Central memory CD8-positive, alpha-beta T cell (primary cell): ENCODE data around the gene MYO1E.

Source experiments
- ATAC-seq: fragments of 150-1000 bp; cut with Tn5 transposase; replicated peaks from 2 replicates; pipeline ENCODE4 v1.10.0; 2022; ENCODE audit warnings: mild to moderate bottlenecking, moderate FRiP score, moderate number of reproducible peaks; ENCODE audit not compliant: poor library complexity, severe bottlenecking; ENCODE audit errors: extremely low read depth
- DNase-seq, 2 donors: peaks; one replicate each; pipeline ENCODE4 v3.0.0; 2021; ENCODE audit warnings: low spot score in 2 of 2
- H3K27ac Mint-ChIP-seq: one replicate; pipeline ENCODE4 v1.8.0; 2022; ENCODE audit warnings: low read depth, mild to moderate bottlenecking, moderate library complexity, mixed read lengths
- H3K27me3 Mint-ChIP-seq: one replicate; pipeline ENCODE4 v1.8.0; 2022; ENCODE audit warnings: mixed read lengths
- H3K36me3 Mint-ChIP-seq: one replicate; pipeline ENCODE4 v1.8.0; 2022; ENCODE audit warnings: mild to moderate bottlenecking, moderate library complexity, mixed read lengths; ENCODE audit not compliant: insufficient read depth
- H3K4me1 Mint-ChIP-seq: one replicate; pipeline ENCODE4 v1.8.0; 2022; ENCODE audit warnings: mixed read lengths
- H3K4me3 Mint-ChIP-seq: one replicate; pipeline ENCODE4 v1.8.0; 2022; ENCODE audit warnings: mild to moderate bottlenecking, moderate library complexity, mixed read lengths
- H3K9me3 Mint-ChIP-seq: one replicate; pipeline ENCODE4 v1.8.0; 2022; ENCODE audit warnings: mixed read lengths

MYO1E gene

GRCh38 chr15:59321000-59321689 lies 51.5 kb downstream of the MYO1E start:
- Mint-ChIP-seq H3K9me3 (no peaks in the 10 kb centered on the region), H3K27me3 (peaks cover 61% of the 10 kb centered on the region), H3K36me3 (no peaks in the 10 kb centered on the region), H3K27ac (no peak overlapping the region), H3K4me3 (no peak overlapping the region), H3K4me1 (no peaks in the 10 kb centered on the region)
- no peak for DNase-seq
- ATAC-seq: no peak

- Mint-ChIP-seq H3K27me3 (peaks cover 50% of the 10 kb centered on the region), H3K4me1 (no peaks in the 10 kb centered on the region), H3K27ac (no peak overlapping the region), H3K4me3 (no peak overlapping the region), H3K36me3 (no peaks in the 10 kb centered on the region), H3K9me3 (no peaks in the 10 kb centered on the region)
- ATAC-seq: no peak
- DNase-seq: no peak
Observed at GRCh38 chr15:59317211-59317610, 55.5 kb downstream of the MYO1E start.

- H3K27me3 Mint-ChIP-seq: peaks cover 54% of the 10 kb centered on the region
- DNase-seq: no peak
- H3K27ac Mint-ChIP-seq: no peak overlapping the region
- H3K36me3 Mint-ChIP-seq: no peaks in the 10 kb centered on the region
- H3K4me1 Mint-ChIP-seq: no peaks in the 10 kb centered on the region
- no peak for ATAC-seq
- H3K4me3 Mint-ChIP-seq: no peak overlapping the region
- H3K9me3 Mint-ChIP-seq: no peaks in the 10 kb centered on the region
Observed at GRCh38 chr15:59315914-59316451, 56.7 kb downstream of the MYO1E start.

- Mint-ChIP-seq H3K27ac (no peak overlapping the region), H3K4me3 (no peak overlapping the region), H3K9me3 (no peaks in the 10 kb centered on the region), H3K4me1 (no peaks in the 10 kb centered on the region), H3K27me3 (peaks cover 56% of the 10 kb centered on the region), H3K36me3 (no peaks in the 10 kb centered on the region)
- no peak for ATAC-seq
- DNase-seq: no peak
Observed at GRCh38 chr15:59313641-59314332, 58.9 kb downstream of the MYO1E start.

GRCh38 chr15:59312205-59312604 lies 60.5 kb downstream of the MYO1E start:
- H3K4me3 Mint-ChIP-seq: no peak overlapping the region
- H3K9me3 Mint-ChIP-seq: no peaks in the 10 kb centered on the region
- ATAC-seq (no peak), DNase-seq (no peak)
- no peaks in the 10 kb centered on the region for H3K36me3 Mint-ChIP-seq
- H3K27me3 Mint-ChIP-seq: peaks cover 41% of the 10 kb centered on the region
- no peak overlapping the region for H3K27ac Mint-ChIP-seq
- no peaks in the 10 kb centered on the region for H3K4me1 Mint-ChIP-seq

GRCh38 chr15:59311195-59311594 lies 61.5 kb downstream of the MYO1E start:
- no peaks in the 10 kb centered on the region for H3K4me1 Mint-ChIP-seq
- ATAC-seq (no peak), DNase-seq (no peak)
- H3K27me3 Mint-ChIP-seq: peaks cover 43% of the 10 kb centered on the region
- H3K4me3 Mint-ChIP-seq: no peak overlapping the region
- H3K36me3 Mint-ChIP-seq: no peaks in the 10 kb centered on the region
- H3K27ac Mint-ChIP-seq: no peak overlapping the region
- H3K9me3 Mint-ChIP-seq: no peaks in the 10 kb centered on the region

GRCh38 chr15:59309405-59309804 lies 63.3 kb downstream of the MYO1E start:
- ATAC-seq (no peak), DNase-seq (no peak)
- Mint-ChIP-seq H3K9me3 (no peaks in the 10 kb centered on the region), H3K36me3 (peaks cover 3% of the 10 kb centered on the region), H3K27me3 (peaks cover 52% of the 10 kb centered on the region), H3K27ac (no peak overlapping the region), H3K4me3 (no peak overlapping the region), H3K4me1 (no peaks in the 10 kb centered on the region)

- H3K27me3 Mint-ChIP-seq: peaks cover 49% of the 10 kb centered on the region
- DNase-seq: no peak
- no peaks in the 10 kb centered on the region for H3K9me3 Mint-ChIP-seq
- no peak for ATAC-seq
- H3K4me1 Mint-ChIP-seq: no peaks in the 10 kb centered on the region
- H3K36me3 Mint-ChIP-seq: peaks cover 3% of the 10 kb centered on the region
- H3K4me3 Mint-ChIP-seq: no peak overlapping the region
- no peak overlapping the region for H3K27ac Mint-ChIP-seq
Observed at GRCh38 chr15:59307165-59307537, 65.5 kb downstream of the MYO1E start.

GRCh38 chr15:59306520-59307164 lies 66.0 kb downstream of the MYO1E start:
- DNase-seq: no peak
- no peak overlapping the region for H3K4me3 Mint-ChIP-seq
- peaks cover 43% of the 10 kb centered on the region for H3K27me3 Mint-ChIP-seq
- H3K27ac Mint-ChIP-seq: no peak overlapping the region
- no peaks in the 10 kb centered on the region for H3K4me1 Mint-ChIP-seq
- peaks cover 3% of the 10 kb centered on the region for H3K36me3 Mint-ChIP-seq
- no peak for ATAC-seq
- H3K9me3 Mint-ChIP-seq: no peaks in the 10 kb centered on the region

GRCh38 chr15:59304807-59305206 lies 67.9 kb downstream of the MYO1E start:
- Mint-ChIP-seq H3K9me3 (no peaks in the 10 kb centered on the region), H3K27me3 (peaks cover 26% of the 10 kb centered on the region), H3K27ac (no peak overlapping the region), H3K36me3 (peaks cover 3% of the 10 kb centered on the region), H3K4me1 (peaks cover 16% of the 10 kb centered on the region), H3K4me3 (no peak overlapping the region)
- ATAC-seq: no peak
- no peak for DNase-seq

GRCh38 chr15:59304034-59304795 lies 68.5 kb downstream of the MYO1E start:
- no peak for DNase-seq
- Mint-ChIP-seq H3K9me3 (no peaks in the 10 kb centered on the region), H3K27me3 (peaks cover 20% of the 10 kb centered on the region), H3K27ac (no peak overlapping the region), H3K4me1 (peaks cover 19% of the 10 kb centered on the region), H3K36me3 (peaks cover 3% of the 10 kb centered on the region), H3K4me3 (no peak overlapping the region)
- ATAC-seq: no peak

- peaks cover 18% of the 10 kb centered on the region for H3K27me3 Mint-ChIP-seq
- ATAC-seq (no peak), DNase-seq (no peak)
- peaks cover 20% of the 10 kb centered on the region for H3K4me1 Mint-ChIP-seq
- H3K36me3 Mint-ChIP-seq: peaks cover 3% of the 10 kb centered on the region
- H3K27ac Mint-ChIP-seq: no peak overlapping the region
- no peak overlapping the region for H3K4me3 Mint-ChIP-seq
- no peaks in the 10 kb centered on the region for H3K9me3 Mint-ChIP-seq
Observed at GRCh38 chr15:59303633-59304032, 69.0 kb downstream of the MYO1E start.
